Activated T-helper 1 cell treated with anti-CD3 and anti-CD28 coated beads, Interleukin-12 subunit alpha, Interleukin-12 subunit beta, Interleukin-2, Interleukin-4 antibody, amounts not matched to agents 30 ng/mL and 10 ng/mL and 1 ng/mL, durations not matched to agents 14 hours and 24 hours and 36 hours (primary cell): Measurements from ENCODE around the gene TBC1D1. TPM values are rescaled to one million over a fixed set of nuclear protein-coding genes. Genes with fewer than 3 reads are reported as not detected.

ENCODE experiments used
- DNase-seq: peaks from one replicate; pipeline ENCODE4 v3.0.0; 2021; ENCODE audit warnings: low spot score
- H3K27ac Mint-ChIP-seq: one replicate; pipeline ENCODE4 v1.8.0; 2021; ENCODE audit warnings: mild to moderate bottlenecking, mixed read lengths
- H3K27me3 Mint-ChIP-seq: one replicate; pipeline ENCODE4 v1.8.0; 2022; ENCODE audit warnings: mild to moderate bottlenecking, moderate library complexity, mixed read lengths; ENCODE audit not compliant: insufficient read depth
- H3K36me3 Mint-ChIP-seq: one replicate; pipeline ENCODE4 v1.8.0; 2021; ENCODE audit warnings: low read depth, mixed read lengths
- H3K4me1 Mint-ChIP-seq: one replicate; pipeline ENCODE4 v1.8.0; 2021; ENCODE audit warnings: low read depth, mixed read lengths
- H3K4me3 Mint-ChIP-seq: one replicate; pipeline ENCODE4 v1.8.0; 2021; ENCODE audit warnings: mild to moderate bottlenecking, moderate library complexity, mixed read lengths
- H3K9me3 Mint-ChIP-seq: one replicate; pipeline ENCODE4 v1.8.0; 2021; ENCODE audit warnings: mixed read lengths
- intact Hi-C: fragments of 100-400 bp; cut with micrococcal nuclease; formaldehyde crosslinking; loops from one replicate; pipeline ENCODE4 v1.15.1; 2024
- total RNA-seq: library from RNA; stranded (reverse); gene quantifications from 2 replicates; pipeline ENCODE4 v1.2.3, GENCODE V29; 2022

TBC1D1 gene
- total RNA-seq, 1 donor from 2014 or later = 52.6 TPM

GRCh38 chr4:37982736-37983135 lies 91.9 kb downstream of the TBC1D1 start:
- Mint-ChIP-seq H3K27me3 (no peaks in the 10 kb centered on the region), H3K9me3 (no peaks in the 10 kb centered on the region), H3K27ac (no peak overlapping the region), H3K4me3 (no peak overlapping the region), H3K36me3 (no peaks in the 10 kb centered on the region), H3K4me1 (peaks cover 39% of the 10 kb centered on the region)
- no peak for DNase-seq
- intact Hi-C loops = no loop called here

GRCh38 chr4:37983951-37984350 lies 93.1 kb downstream of the TBC1D1 start:
- intact Hi-C loops = no loop called here
- peaks cover 3% of the 10 kb centered on the region for H3K36me3 Mint-ChIP-seq
- no peak overlapping the region for H3K27ac Mint-ChIP-seq
- no peaks in the 10 kb centered on the region for H3K9me3 Mint-ChIP-seq
- no peak overlapping the region for H3K4me3 Mint-ChIP-seq
- H3K4me1 Mint-ChIP-seq = peaks cover 27% of the 10 kb centered on the region
- H3K27me3 Mint-ChIP-seq = no peaks in the 10 kb centered on the region
- DNase-seq = no peak

- Mint-ChIP-seq H3K4me1 (peaks cover 22% of the 10 kb centered on the region), H3K27me3 (no peaks in the 10 kb centered on the region), H3K9me3 (no peaks in the 10 kb centered on the region), H3K36me3 (peaks cover 3% of the 10 kb centered on the region), H3K27ac (no peak overlapping the region), H3K4me3 (no peak overlapping the region)
- DNase-seq = no peak
- intact Hi-C loops = no loop called here
Measured at GRCh38 chr4:37985730-37986275, 94.9 kb downstream of the TBC1D1 start.

- no peaks in the 10 kb centered on the region for H3K9me3 Mint-ChIP-seq
- H3K4me3 Mint-ChIP-seq = no peak overlapping the region
- intact Hi-C loops = no loop called here
- peaks cover 4% of the 10 kb centered on the region for H3K36me3 Mint-ChIP-seq
- H3K27ac Mint-ChIP-seq = no peak overlapping the region
- no peak for DNase-seq
- no peaks in the 10 kb centered on the region for H3K27me3 Mint-ChIP-seq
- H3K4me1 Mint-ChIP-seq = peaks cover 9% of the 10 kb centered on the region
Measured at GRCh38 chr4:37988670-37989069, 97.8 kb downstream of the TBC1D1 start.

GRCh38 chr4:37989398-37990260 lies 98.7 kb downstream of the TBC1D1 start:
- Mint-ChIP-seq H3K4me3 (no peak overlapping the region), H3K27me3 (no peaks in the 10 kb centered on the region), H3K4me1 (peaks cover 15% of the 10 kb centered on the region), H3K36me3 (peaks cover 4% of the 10 kb centered on the region), H3K9me3 (no peaks in the 10 kb centered on the region), H3K27ac (no peak overlapping the region)
- intact Hi-C loops = no loop called here
- no peak for DNase-seq

- no peaks in the 10 kb centered on the region for H3K27me3 Mint-ChIP-seq
- intact Hi-C loops = no loop called here
- H3K9me3 Mint-ChIP-seq = no peaks in the 10 kb centered on the region
- DNase-seq = no peak
- peaks cover 4% of the 10 kb centered on the region for H3K36me3 Mint-ChIP-seq
- no peak overlapping the region for H3K27ac Mint-ChIP-seq
- peaks cover 20% of the 10 kb centered on the region for H3K4me1 Mint-ChIP-seq
- H3K4me3 Mint-ChIP-seq = no peak overlapping the region
Measured at GRCh38 chr4:37990731-37991245, 99.9 kb downstream of the TBC1D1 start.

- DNase-seq = no peak
- intact Hi-C loops = no loop called here
- peaks cover 4% of the 10 kb centered on the region for H3K36me3 Mint-ChIP-seq
- H3K4me3 Mint-ChIP-seq = no peak overlapping the region
- H3K9me3 Mint-ChIP-seq = no peaks in the 10 kb centered on the region
- no peak overlapping the region for H3K27ac Mint-ChIP-seq
- H3K4me1 Mint-ChIP-seq = peaks cover 20% of the 10 kb centered on the region
- no peaks in the 10 kb centered on the region for H3K27me3 Mint-ChIP-seq
Measured at GRCh38 chr4:37991623-37992410, 100.9 kb downstream of the TBC1D1 start.

GRCh38 chr4:37993806-37994205 lies 102.9 kb downstream of the TBC1D1 start:
- Mint-ChIP-seq H3K36me3 (peaks cover 3% of the 10 kb centered on the region), H3K4me3 (no peak overlapping the region), H3K27ac (no peak overlapping the region), H3K4me1 (peaks cover 20% of the 10 kb centered on the region), H3K27me3 (no peaks in the 10 kb centered on the region), H3K9me3 (no peaks in the 10 kb centered on the region)
- DNase-seq = no peak
- intact Hi-C loops = no loop called here

- intact Hi-C loops = no loop called here
- Mint-ChIP-seq H3K27ac (no peak overlapping the region), H3K9me3 (no peaks in the 10 kb centered on the region), H3K4me3 (no peak overlapping the region), H3K4me1 (peaks cover 25% of the 10 kb centered on the region), H3K36me3 (peaks cover 3% of the 10 kb centered on the region), H3K27me3 (no peaks in the 10 kb centered on the region)
- no peak for DNase-seq
Measured at GRCh38 chr4:37994569-37994968, 103.7 kb downstream of the TBC1D1 start.

GRCh38 chr4:37995299-37995821 lies 104.5 kb downstream of the TBC1D1 start:
- no peaks in the 10 kb centered on the region for H3K9me3 Mint-ChIP-seq

GRCh38 chr4:37995981-37996775 lies 105.3 kb downstream of the TBC1D1 start:
- Mint-ChIP-seq H3K27me3 (no peaks in the 10 kb centered on the region), H3K27ac (no peak overlapping the region), H3K9me3 (no peaks in the 10 kb centered on the region), H3K4me1 (peaks cover 29% of the 10 kb centered on the region), H3K36me3 (peaks cover 3% of the 10 kb centered on the region), H3K4me3 (no peak overlapping the region)
- intact Hi-C loops = no loop called here
- no peak for DNase-seq

More at GRCh38 chr4:37995299-37995821, 104.5 kb downstream of the TBC1D1 start:
- Mint-ChIP-seq H3K27me3 (no peaks in the 10 kb centered on the region), H3K27ac (no peak overlapping the region), H3K4me1 (peaks cover 29% of the 10 kb centered on the region), H3K36me3 (peaks cover 3% of the 10 kb centered on the region), H3K4me3 (no peak overlapping the region)
- intact Hi-C loops = no loop called here
- no peak for DNase-seq

GRCh38 chr4:37998226-37998625 lies 107.3 kb downstream of the TBC1D1 start:
- Mint-ChIP-seq H3K36me3 (peaks cover 2% of the 10 kb centered on the region), H3K9me3 (no peaks in the 10 kb centered on the region), H3K27ac (no peak overlapping the region), H3K27me3 (no peaks in the 10 kb centered on the region), H3K4me1 (peaks cover 39% of the 10 kb centered on the region), H3K4me3 (no peak overlapping the region)
- intact Hi-C loops = no loop called here
- DNase-seq = no peak
